Neural crest cell (in vitro differentiated cells): ENCODE results near the gene PTPRU. TPM values are rescaled to one million over a fixed set of nuclear protein-coding genes. Genes with fewer than 3 reads are reported as not detected.

ENCODE experiments used
- DNase-seq: peaks from one replicate; pipeline ENCODE4 v3.0.0; 2021; ENCODE audit warnings: low read depth, mixed read lengths, low spot score
- H3K27ac Mint-ChIP-seq: one replicate; pipeline ENCODE4 v1.8.0; 2021; ENCODE audit warnings: mild to moderate bottlenecking, mixed read lengths; ENCODE audit not compliant: unreplicated experiment
- H3K27me3 Mint-ChIP-seq: 2 replicates; pipeline ENCODE4 v1.8.0; 2021; ENCODE audit warnings: low read depth, mild to moderate bottlenecking, mixed read lengths
- H3K36me3 Mint-ChIP-seq: 2 replicates; pipeline ENCODE4 v1.8.0; 2021; ENCODE audit warnings: low read depth, mild to moderate bottlenecking, mixed read lengths
- H3K4me1 Mint-ChIP-seq: 2 replicates; pipeline ENCODE4 v1.8.0; 2021; ENCODE audit warnings: mixed read lengths
- H3K4me3 Mint-ChIP-seq: one replicate; pipeline ENCODE4 v1.8.0; 2021; ENCODE audit warnings: mild to moderate bottlenecking, mixed read lengths
- H3K9me3 Mint-ChIP-seq: 2 replicates; pipeline ENCODE4 v1.8.0; 2021; ENCODE audit warnings: mixed read lengths
- CTCF ChIP-seq: fragments of 200-600 bp; sonication (generic); conservative IDR thresholded peaks from 2 replicates; pipeline ENCODE4 v1.5.0; 2021; ENCODE audit warnings: antibody characterized with exemption, mild to moderate bottlenecking
- total RNA-seq: library from RNA; stranded (reverse); gene quantifications from 2 replicates; pipeline ENCODE4 v1.2.1, GENCODE V29; 2021

Gene PTPRU
- total RNA-seq, 1 donor from 2014 or later = 5.1 TPM

- DNase-seq = no peak
- no peaks in the 10 kb centered on the region for H3K27me3 Mint-ChIP-seq
- no peak overlapping the region for H3K4me3 Mint-ChIP-seq
- H3K9me3 Mint-ChIP-seq = no peaks in the 10 kb centered on the region
- H3K4me1 Mint-ChIP-seq = peaks cover 17% of the 10 kb centered on the region
- no peaks in the 10 kb centered on the region for H3K36me3 Mint-ChIP-seq
- no peak for TF ChIP-seq CTCF
- no peak overlapping the region for H3K27ac Mint-ChIP-seq
These were observed 10.7 kb downstream of the PTPRU start for GRCh38 chr1:29247044-29247443.

GRCh38 chr1:29247571-29248273 lies 11.4 kb downstream of the PTPRU start:
- Mint-ChIP-seq H3K4me3 (no peak overlapping the region), H3K36me3 (no peaks in the 10 kb centered on the region), H3K27ac (no peak overlapping the region), H3K4me1 (peaks cover 17% of the 10 kb centered on the region), H3K9me3 (no peaks in the 10 kb centered on the region), H3K27me3 (no peaks in the 10 kb centered on the region)
- TF ChIP-seq CTCF = no peak
- no peak for DNase-seq

- H3K27me3 Mint-ChIP-seq = no peaks in the 10 kb centered on the region
- no peak for TF ChIP-seq CTCF
- H3K4me3 Mint-ChIP-seq = no peak overlapping the region
- no peak for DNase-seq
- H3K4me1 Mint-ChIP-seq = peaks cover 17% of the 10 kb centered on the region
- no peak overlapping the region for H3K27ac Mint-ChIP-seq
- no peaks in the 10 kb centered on the region for H3K9me3 Mint-ChIP-seq
- H3K36me3 Mint-ChIP-seq = no peaks in the 10 kb centered on the region
These were observed 12.1 kb downstream of the PTPRU start for GRCh38 chr1:29248409-29248808.

DNA sequence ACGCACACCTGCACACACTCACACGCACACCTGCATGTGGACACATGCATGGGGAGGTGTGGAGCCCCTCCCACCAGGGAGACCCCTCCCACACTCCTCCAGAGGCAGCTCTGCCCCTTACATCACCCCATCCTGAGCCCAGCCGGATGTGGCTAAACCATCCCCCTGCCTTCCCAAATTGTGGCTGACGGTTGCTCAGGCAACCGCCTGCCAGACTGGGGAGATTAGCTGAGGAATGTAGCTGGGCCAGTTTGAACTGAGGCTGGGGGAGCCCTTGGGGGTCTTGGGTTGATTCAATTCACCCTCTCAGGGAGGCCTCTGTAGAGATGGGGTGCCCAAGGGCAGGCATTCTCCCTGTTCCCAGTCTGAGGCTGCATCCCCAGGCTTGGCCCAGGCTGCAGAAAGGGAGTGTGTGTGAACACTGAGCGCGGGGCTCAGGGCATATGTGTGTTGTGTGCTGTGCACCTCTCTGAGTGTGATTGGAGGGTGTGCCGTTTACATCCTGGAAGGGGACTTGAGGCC lies 12.9 kb downstream of the PTPRU start:
- H3K9me3 Mint-ChIP-seq = no peaks in the 10 kb centered on the region
- H3K4me3 Mint-ChIP-seq = no peak overlapping the region
- no peaks in the 10 kb centered on the region for H3K27me3 Mint-ChIP-seq
- H3K4me1 Mint-ChIP-seq = peaks cover 17% of the 10 kb centered on the region
- no peak overlapping the region for H3K27ac Mint-ChIP-seq
- TF ChIP-seq CTCF = no peak
- DNase-seq = no peak
- no peaks in the 10 kb centered on the region for H3K36me3 Mint-ChIP-seq

GRCh38 chr1:29249951-29250581 lies 13.7 kb downstream of the PTPRU start:
- H3K4me3 Mint-ChIP-seq = no peak overlapping the region
- no peaks in the 10 kb centered on the region for H3K9me3 Mint-ChIP-seq
- H3K4me1 Mint-ChIP-seq = peaks cover 17% of the 10 kb centered on the region
- TF ChIP-seq CTCF = no peak
- H3K36me3 Mint-ChIP-seq = no peaks in the 10 kb centered on the region
- H3K27ac Mint-ChIP-seq = no peak overlapping the region
- no peaks in the 10 kb centered on the region for H3K27me3 Mint-ChIP-seq
- DNase-seq = no peak
